ENCODE measurements around the gene BCL7B. TPM values are rescaled to one million over a fixed set of nuclear protein-coding genes. Genes with fewer than 3 reads are reported as not detected.
"Not testable (repeated sequence)": the region's sequence is repeated elsewhere in the genome, so short reads cannot be mapped to it uniquely, and the experiment has no call there.

BCL7B gene
- total and polyA plus RNA-seq, 8 donors: 27.9 to 57.8 (median 33.5) TPM

GRCh38 chr7:73595358-73595757 lies 37.9 kb upstream of the BCL7B start:
- Histone ChIP-seq H3K27ac (no peak overlapping the region), H3K36me3 (no peaks in the 10 kb centered on the region), H3K4me3 (no peak overlapping the region), H3K9me3 (no peaks in the 10 kb centered on the region), H3K27me3 (peaks cover 0 to 40% of the 10 kb centered on the region in 2 donors), H3K4me1 (peaks cover 0 to 9% of the 10 kb centered on the region in 2 donors)
- TF ChIP-seq CTCF (IDR thresholded peaks at IDR 0.05): no peak
- ATAC-seq (no peak), DNase-seq (no peak)
- intact Hi-C loops (cut with DNase I): no loop called here

- H3K27ac ChIP-seq: no peak overlapping the region
- intact Hi-C loops (cut with DNase I): no loop called here
- no peak for ATAC-seq
- no peak overlapping the region for H3K4me3 ChIP-seq
- TF ChIP-seq CTCF (IDR thresholded peaks at IDR 0.05): no peak
- H3K4me1 ChIP-seq: peaks cover 0 to 9% of the 10 kb centered on the region in 2 donors
- no peaks in the 10 kb centered on the region for H3K9me3 ChIP-seq
- DNase-seq: peak in 1 of 4 donors; percentile 60
- no peaks in the 10 kb centered on the region for H3K36me3 ChIP-seq
- peaks cover 0 to 31% of the 10 kb centered on the region in 2 donors for H3K27me3 ChIP-seq
Observed at GRCh38 chr7:73593207-73594045, 35.9 kb upstream of the BCL7B start.

- ATAC-seq (no peak), DNase-seq (no peak)
- Histone ChIP-seq H3K9me3 (no peaks in the 10 kb centered on the region), H3K4me3 (no peak overlapping the region), H3K27me3 (no peaks in the 10 kb centered on the region), H3K27ac (peak overlapping the region in 1 of 2 donors; percentile 55), H3K36me3 (no peaks in the 10 kb centered on the region), H3K4me1 (peaks cover 0 to 37% of the 10 kb centered on the region in 2 donors)
- intact Hi-C loops (cut with DNase I): no loop called here
- TF ChIP-seq CTCF (IDR thresholded peaks at IDR 0.05): no peak
Observed at GRCh38 chr7:73586911-73587310, 29.4 kb upstream of the BCL7B start.

- peaks cover 0 to 51% of the 10 kb centered on the region in 2 donors for H3K4me1 ChIP-seq
- no peaks in the 10 kb centered on the region for H3K9me3 ChIP-seq
- H3K27me3 ChIP-seq: no peaks in the 10 kb centered on the region
- H3K36me3 ChIP-seq: no peaks in the 10 kb centered on the region
- ATAC-seq (no peak), DNase-seq (no peak)
- TF ChIP-seq CTCF (IDR thresholded peaks at IDR 0.05): no peak
- H3K4me3 ChIP-seq: no peak overlapping the region
- H3K27ac ChIP-seq: no peak overlapping the region
- intact Hi-C loops (cut with DNase I): no loop called here
Observed at GRCh38 chr7:73585196-73585595, 27.7 kb upstream of the BCL7B start.

GRCh38 chr7:73582664-73583202 lies 25.2 kb upstream of the BCL7B start:
- DNase-seq (no peak), ATAC-seq (no peak)
- peaks cover 0 to 67% of the 10 kb centered on the region in 2 donors for H3K4me1 ChIP-seq
- peak overlapping the region in 1 of 2 donors; percentile 92 for H3K27ac ChIP-seq
- H3K9me3 ChIP-seq: no peaks in the 10 kb centered on the region
- no peak for TF ChIP-seq CTCF (IDR thresholded peaks at IDR 0.05)
- intact Hi-C loops (cut with DNase I): no loop called here
- no peaks in the 10 kb centered on the region for H3K27me3 ChIP-seq
- H3K4me3 ChIP-seq: no peak overlapping the region
- no peaks in the 10 kb centered on the region for H3K36me3 ChIP-seq

- ATAC-seq; intact Hi-C loops (cut with DNase I): not testable (repeated sequence)
- H3K27ac ChIP-seq: peak overlapping the region in 1 of 2 donors; percentile 92
Observed at GRCh38 chr7:73581006-73581405, 23.5 kb upstream of the BCL7B start.

More at GRCh38 chr7:73581006-73581405, 23.5 kb upstream of the BCL7B start:
- H3K4me1 ChIP-seq: peaks cover 7 to 71% of the 10 kb centered on the region in 2 donors
- not testable (repeated sequence) for H3K9me3 ChIP-seq, H3K27me3 ChIP-seq, H3K36me3 ChIP-seq, DNase-seq, H3K4me3 ChIP-seq

Data from left lung (tissue), 10 donors.